Fibroblast of lung (primary cell): Measurements from ENCODE around the gene THBS1. TPM values are rescaled to one million over a fixed set of nuclear protein-coding genes. Genes with fewer than 3 reads are reported as not detected.

Experiments
- DNase-seq, 2 donors: peaks; one replicate each; pipeline versions ENCODE4 v3.0.0 to v3.0.0-alpha.2; 2010; ENCODE audit warnings: low read depth in 2 of 2
- H2AFZ ChIP-seq: 2 replicates; pipeline ENCODE4 v1.5.1; 2012; ENCODE audit warnings: low read length, control low read depth, inconsistent platforms
- H3K27ac ChIP-seq: 2 replicates; pipeline ENCODE4 v1.5.1; 2011; ENCODE audit warnings: low read length, control low read depth; ENCODE audit not compliant: insufficient read depth
- H3K27me3 ChIP-seq: 2 replicates; pipeline ENCODE4 v1.5.1; 2011; ENCODE audit warnings: mild to moderate bottlenecking, low read length; ENCODE audit not compliant: control insufficient read depth, insufficient read depth
- H3K36me3 ChIP-seq: 2 replicates; pipeline ENCODE4 v1.5.1; 2011; ENCODE audit warnings: low read length; ENCODE audit not compliant: control insufficient read depth, insufficient read depth
- H3K4me1 ChIP-seq: 2 replicates; pipeline ENCODE4 v1.5.1; 2011; ENCODE audit warnings: low read length; ENCODE audit not compliant: control insufficient read depth, insufficient read depth; ENCODE audit errors: extremely low read depth
- H3K4me2 ChIP-seq: 2 replicates; pipeline ENCODE4 v1.5.1; 2011; ENCODE audit warnings: low read length, control low read depth; ENCODE audit not compliant: insufficient read depth; ENCODE audit errors: extremely low read depth
- H3K4me3 ChIP-seq, 4 experiments: fragments of 200-600 bp in 1 of 4; sonication (generic) in 1 of 4; replicated peaks in 1 of 4; 2 replicates each; pipeline ENCODE4 v1.5.1; 2011 to 2016; ENCODE audit warnings: low read length in 4 of 4, low read depth in 3 of 4, mild to moderate bottlenecking in 3 of 4, control low read depth in 2 of 4, inconsistent platforms in 1 of 4, mixed read lengths in 1 of 4; ENCODE audit not compliant: insufficient read depth in 1 of 4; ENCODE audit errors: control extremely low read depth in 1 of 4
- H3K79me2 ChIP-seq: 2 replicates; pipeline ENCODE4 v1.5.1; 2012; ENCODE audit warnings: mild to moderate bottlenecking, low read length, inconsistent platforms; ENCODE audit not compliant: control insufficient read depth, insufficient read depth
- H3K9ac ChIP-seq: 2 replicates; pipeline ENCODE4 v1.5.1; 2011; ENCODE audit warnings: mild to moderate bottlenecking, low read length, control low read depth; ENCODE audit not compliant: insufficient read depth
- H3K9me3 ChIP-seq: 2 replicates; pipeline ENCODE4 v1.5.1; 2012; ENCODE audit warnings: low read depth, low read length; ENCODE audit not compliant: control insufficient read depth, insufficient read depth
- H4K20me1 ChIP-seq: 2 replicates; pipeline ENCODE4 v1.5.1; 2011; ENCODE audit warnings: low read length; ENCODE audit not compliant: control insufficient read depth, insufficient read depth; ENCODE audit errors: extremely low read depth
- EZH2 ChIP-seq: IDR thresholded peaks from 2 replicates; pipeline ENCODE4 v1.5.1; 2012; ENCODE audit warnings: low read length, control low read depth, mild to moderate bottlenecking; ENCODE audit errors: missing control alignments
- polyA plus RNA-seq, 2 donors: library from polyadenylated mRNA; depleted of rRNA in 1 of 2; stranded (reverse) in 1 of 2; unstranded in 1 of 2; fragments of >200 nt; gene quantifications; 2 replicates each; pipeline ENCODE4 v1.2.1, GENCODE V29; 2011 to 2012; ENCODE audit warnings: missing spikeins in 1 of 2
- total RNA-seq: library from RNA; depleted of rRNA; stranded (reverse); fragments of >200 nt; gene quantifications from 2 replicates; pipeline ENCODE4 v1.2.1, GENCODE V29; 2014
- TF ChIP-seq, protein P1 (sequence below), 2 donors: IDR thresholded peaks in 1 of 2; conservative IDR thresholded peaks in 1 of 2; 1 replicate in 1 of 2; 2 replicates in 1 of 2; pipeline ENCODE4 v1.5.1; 2011 to 2012; ENCODE audit warnings: low read length in 2 of 2, control low read depth in 1 of 2, inconsistent platforms in 1 of 2, low read depth in 1 of 2, mild to moderate bottlenecking in 1 of 2

The THBS1 gene
- total and polyA plus RNA-seq, 2 donors (not counting 1 experiment from before 2014, with no cell fraction given): 1,512 to 1,745 TPM

DNA sequence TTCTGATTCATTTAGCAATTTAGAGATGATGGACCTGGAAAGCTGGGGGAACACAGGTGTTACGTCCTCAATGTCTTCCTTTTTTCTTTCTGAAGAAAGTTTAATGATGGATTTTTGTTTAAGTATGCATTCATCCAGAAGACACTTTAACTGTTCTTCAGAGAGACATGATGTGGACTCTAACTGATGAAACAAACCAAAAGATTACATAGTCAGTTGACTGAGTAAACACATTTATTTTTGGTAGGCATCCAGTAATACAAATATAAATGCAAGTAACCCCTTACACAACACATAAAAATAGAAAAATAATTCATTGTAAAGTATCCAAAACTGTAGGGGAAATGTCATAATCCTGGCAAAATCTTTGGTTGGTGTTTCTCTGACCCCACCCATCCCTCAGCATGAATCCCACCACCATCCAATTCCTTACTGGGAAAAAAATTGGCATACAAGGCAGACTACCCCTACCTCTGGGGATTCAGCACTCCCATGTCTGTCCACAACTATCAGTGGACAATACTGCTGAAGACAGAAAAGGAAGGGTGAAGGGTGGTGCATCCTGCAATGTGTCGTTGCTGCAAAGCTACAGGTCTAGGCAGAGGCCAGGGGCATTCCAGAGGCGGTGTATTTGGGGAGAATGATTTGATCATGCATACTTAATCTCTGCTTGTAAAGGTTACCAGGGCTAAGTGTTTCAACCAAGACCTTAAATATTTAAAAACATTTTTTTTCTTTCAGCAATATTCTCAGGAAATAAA, 37.4 kb downstream of the THBS1 start:
- Histone ChIP-seq H3K9ac (no peak overlapping the region), H3K4me3 (no peak overlapping the region), H4K20me1 (no peaks in the 10 kb centered on the region), H3K27me3 (no peaks in the 10 kb centered on the region), H3K9me3 (no peaks in the 10 kb centered on the region), H2AFZ (no peak overlapping the region), H3K4me1 (no peaks in the 10 kb centered on the region), H3K4me2 (no peak overlapping the region), H3K79me2 (no peaks in the 10 kb centered on the region), H3K27ac (no peak overlapping the region), H3K36me3 (no peaks in the 10 kb centered on the region)
- TF ChIP-seq, protein P1, sequence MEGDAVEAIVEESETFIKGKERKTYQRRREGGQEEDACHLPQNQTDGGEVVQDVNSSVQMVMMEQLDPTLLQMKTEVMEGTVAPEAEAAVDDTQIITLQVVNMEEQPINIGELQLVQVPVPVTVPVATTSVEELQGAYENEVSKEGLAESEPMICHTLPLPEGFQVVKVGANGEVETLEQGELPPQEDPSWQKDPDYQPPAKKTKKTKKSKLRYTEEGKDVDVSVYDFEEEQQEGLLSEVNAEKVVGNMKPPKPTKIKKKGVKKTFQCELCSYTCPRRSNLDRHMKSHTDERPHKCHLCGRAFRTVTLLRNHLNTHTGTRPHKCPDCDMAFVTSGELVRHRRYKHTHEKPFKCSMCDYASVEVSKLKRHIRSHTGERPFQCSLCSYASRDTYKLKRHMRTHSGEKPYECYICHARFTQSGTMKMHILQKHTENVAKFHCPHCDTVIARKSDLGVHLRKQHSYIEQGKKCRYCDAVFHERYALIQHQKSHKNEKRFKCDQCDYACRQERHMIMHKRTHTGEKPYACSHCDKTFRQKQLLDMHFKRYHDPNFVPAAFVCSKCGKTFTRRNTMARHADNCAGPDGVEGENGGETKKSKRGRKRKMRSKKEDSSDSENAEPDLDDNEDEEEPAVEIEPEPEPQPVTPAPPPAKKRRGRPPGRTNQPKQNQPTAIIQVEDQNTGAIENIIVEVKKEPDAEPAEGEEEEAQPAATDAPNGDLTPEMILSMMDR (conservative IDR thresholded peaks at IDR 0.05 in 1 of 2, IDR thresholded peaks at IDR 0.05 in 1 of 2; ENCODE audit: low read depth in 1 of 2, low read length in 2 of 2): no peak
- TF ChIP-seq EZH2: no peak
- DNase-seq: peak in 1 of 2 donors; percentile 63

- no peak overlapping the region for H3K9ac ChIP-seq
- no peak overlapping the region for H3K27ac ChIP-seq
- TF ChIP-seq, protein P1 (conservative IDR thresholded peaks at IDR 0.05 in 1 of 2, IDR thresholded peaks at IDR 0.05 in 1 of 2; ENCODE audit: low read depth in 1 of 2, low read length in 2 of 2): no peak
- no peak for TF ChIP-seq EZH2
- H3K36me3 ChIP-seq: no peaks in the 10 kb centered on the region
- H3K4me1 ChIP-seq: peaks cover 17% of the 10 kb centered on the region
- no peaks in the 10 kb centered on the region for H3K27me3 ChIP-seq
- H2AFZ ChIP-seq: no peak overlapping the region
- no peaks in the 10 kb centered on the region for H3K9me3 ChIP-seq
- no peaks in the 10 kb centered on the region for H3K79me2 ChIP-seq
- no peaks in the 10 kb centered on the region for H4K20me1 ChIP-seq
- H3K4me3 ChIP-seq: no peak overlapping the region
- H3K4me2 ChIP-seq: no peak overlapping the region
- no peak for DNase-seq
Observed at GRCh38 chr15:39621210-39621609, 40.3 kb downstream of the THBS1 start.

- H3K9ac ChIP-seq: no peak overlapping the region
- H4K20me1 ChIP-seq: no peaks in the 10 kb centered on the region
- H3K9me3 ChIP-seq: no peaks in the 10 kb centered on the region
- H3K4me1 ChIP-seq: peaks cover 17% of the 10 kb centered on the region
- H3K79me2 ChIP-seq: no peaks in the 10 kb centered on the region
- H3K4me2 ChIP-seq: no peak overlapping the region
- H3K36me3 ChIP-seq: no peaks in the 10 kb centered on the region
- no peak overlapping the region for H2AFZ ChIP-seq
- TF ChIP-seq, protein P1 (conservative IDR thresholded peaks at IDR 0.05 in 1 of 2, IDR thresholded peaks at IDR 0.05 in 1 of 2; ENCODE audit: low read depth in 1 of 2, low read length in 2 of 2): no peak
- no peak for TF ChIP-seq EZH2
- no peak overlapping the region for H3K4me3 ChIP-seq
- DNase-seq: no peak
- no peak overlapping the region for H3K27ac ChIP-seq
- H3K27me3 ChIP-seq: no peaks in the 10 kb centered on the region
Observed at GRCh38 chr15:39621976-39622375, 41.1 kb downstream of the THBS1 start.
